LHCN-M2 (cell line): Measurements from ENCODE around the gene RAB30. TPM values are rescaled to one million over a fixed set of nuclear protein-coding genes. Genes with fewer than 3 reads are reported as not detected.
"Not testable (repeated sequence)": the region's sequence is repeated elsewhere in the genome, so short reads cannot be mapped to it uniquely, and the experiment has no call there.

Source experiments
- DNase-seq: peaks from one replicate; pipeline ENCODE4 v3.0.0-alpha.2; 2012; ENCODE audit warnings: low read depth
- total RNA-seq: library from RNA; depleted of rRNA; stranded (reverse); fragments of >200 nt; gene quantifications from 2 replicates; pipeline ENCODE4 v1.2.3, GENCODE V29; 2014

RAB30 gene
- total RNA-seq, 1 experiment from 2014 or later: 10.4 TPM

GRCh38 chr11:83011333-83012167 is 60.1 kb downstream of the RAB30 start:
- DNase-seq: peak; percentile 19

GRCh38 chr11:83009999-83010398 is 61.7 kb downstream of the RAB30 start:
- no peak for DNase-seq

DNA sequence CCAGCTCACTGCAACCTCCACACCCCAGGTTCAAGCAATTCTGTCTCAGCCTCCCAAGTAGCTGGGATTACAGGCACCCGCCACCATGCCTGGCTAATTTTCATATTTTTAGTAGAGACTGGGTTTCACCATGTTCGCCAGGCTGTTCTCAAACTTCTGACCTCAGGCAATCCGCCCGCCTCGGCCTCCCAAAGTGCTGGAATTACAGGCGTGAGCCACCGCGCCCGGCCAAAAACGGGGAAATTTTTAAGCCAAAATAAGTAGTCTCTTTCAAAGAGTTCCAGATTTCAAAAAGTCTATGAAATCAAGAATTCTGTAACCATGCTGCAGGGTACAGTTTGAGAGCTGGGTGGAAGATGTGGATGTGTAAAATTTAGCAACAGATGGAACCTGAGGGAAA is 62.6 kb downstream of the RAB30 start:
- not testable (repeated sequence) for DNase-seq

- peak; percentile 47 for DNase-seq
These were observed 63.1 kb downstream of the RAB30 start for GRCh38 chr11:83008581-83008923.

DNA sequence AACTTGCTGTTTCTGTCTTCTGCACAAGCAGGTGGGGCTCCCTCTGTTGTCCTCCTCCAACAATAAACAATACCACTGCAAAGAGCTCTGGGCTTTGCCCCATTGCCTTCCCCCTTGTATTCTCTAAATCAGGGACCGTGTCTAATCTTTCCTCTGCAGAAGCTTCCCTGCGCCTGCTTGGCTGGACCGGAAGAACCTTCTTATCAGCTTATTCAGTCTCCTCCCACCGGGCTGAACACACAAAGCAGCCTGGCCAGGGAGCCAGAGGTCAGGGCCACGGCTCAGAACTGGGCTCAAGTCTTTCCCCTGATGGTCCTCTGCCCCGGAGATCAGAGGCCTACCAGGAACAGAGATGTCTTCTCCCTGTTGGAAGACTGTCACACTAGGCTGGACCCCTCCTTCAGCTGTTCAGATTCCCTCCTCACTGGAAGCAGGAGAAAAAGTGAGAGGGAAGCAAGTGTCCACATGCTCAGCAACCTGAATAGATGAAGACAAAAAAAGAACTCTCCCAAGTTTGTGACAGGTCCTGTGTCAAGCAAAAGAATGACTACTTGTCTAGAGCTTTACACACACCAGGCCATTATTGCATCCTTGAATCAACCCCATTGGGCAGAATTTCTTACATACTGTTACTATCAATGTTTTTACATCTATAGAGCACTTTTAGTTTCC is 63.7 kb downstream of the RAB30 start:
- no peak for DNase-seq

DNA sequence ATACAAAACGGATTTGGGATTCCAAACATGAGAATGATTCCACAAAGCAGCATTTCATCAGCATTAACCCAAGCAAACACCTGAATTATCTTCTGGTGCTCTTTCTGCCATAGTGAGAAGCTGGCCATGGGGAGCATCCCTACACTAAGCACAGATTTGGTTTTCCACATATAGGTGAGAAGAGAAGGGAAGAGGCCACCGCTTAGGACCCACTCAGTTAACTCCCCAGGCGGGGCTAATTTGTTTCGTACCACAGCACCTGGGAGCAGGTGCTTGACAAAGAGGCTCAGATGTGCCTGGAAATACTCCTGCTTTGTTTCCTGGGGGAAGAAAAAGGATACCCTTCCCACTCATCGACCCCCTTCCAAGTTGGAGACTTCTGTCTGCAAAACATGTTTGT is 64.2 kb downstream of the RAB30 start:
- no peak for DNase-seq

- DNase-seq: no peak
These were observed 64.8 kb downstream of the RAB30 start for GRCh38 chr11:83006877-83007330.

DNA sequence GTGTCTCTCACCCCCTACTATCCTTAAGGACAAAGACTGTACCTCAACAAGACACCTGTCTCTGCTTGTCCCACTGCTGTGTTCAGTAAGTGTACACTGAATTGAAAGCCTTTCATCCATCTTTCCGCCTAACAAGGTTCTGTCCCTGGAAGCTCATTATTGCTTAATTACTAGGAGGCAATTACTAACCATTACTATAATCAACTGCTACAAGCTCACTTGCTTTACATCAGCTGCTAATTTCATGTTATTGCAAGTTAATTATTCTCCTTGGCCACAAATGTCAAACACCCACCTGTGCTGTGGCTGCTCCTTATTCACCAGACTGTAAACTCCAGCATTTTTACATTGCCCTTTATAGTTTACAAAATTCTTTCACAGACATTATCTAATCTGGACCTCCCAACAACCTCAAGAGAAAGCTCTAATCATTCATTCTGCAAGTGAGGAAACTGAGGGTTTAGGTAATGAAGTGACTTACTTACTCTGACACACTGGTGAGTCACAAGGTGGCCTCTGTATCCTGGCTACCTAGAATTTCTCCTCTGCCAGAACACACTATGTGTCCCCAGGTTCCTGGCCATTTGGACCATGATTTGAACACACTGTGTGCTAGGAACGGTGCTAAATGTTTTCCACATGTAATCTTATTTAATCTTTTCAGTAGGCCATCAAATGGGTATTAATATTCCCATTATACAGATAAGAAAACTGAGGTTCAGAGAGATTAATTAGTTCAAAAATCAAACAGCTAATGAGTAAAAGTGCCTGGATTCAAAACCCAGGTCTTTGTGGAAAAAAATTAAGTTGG is 66.7 kb downstream of the RAB30 start:
- DNase-seq: no peak

DNA sequence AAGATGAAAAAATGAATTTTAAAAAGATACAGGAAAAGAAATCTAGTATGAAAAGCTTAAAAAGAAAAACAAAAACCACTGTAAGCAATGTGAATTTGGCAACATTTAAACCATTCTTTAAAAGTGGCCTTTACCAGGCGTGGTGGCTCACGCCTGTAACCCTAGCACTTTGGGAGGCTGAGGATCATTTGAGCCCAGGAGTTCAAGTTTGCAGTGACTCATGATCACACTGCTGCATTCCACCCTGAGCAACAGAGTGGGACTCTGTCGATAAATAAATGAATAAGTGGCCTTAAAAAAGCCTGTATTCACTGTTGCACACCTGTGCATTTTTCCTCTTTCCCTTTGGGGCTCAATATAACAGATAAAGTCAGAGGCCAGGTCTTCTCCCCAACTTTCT is 69.2 kb downstream of the RAB30 start:
- no peak for DNase-seq

GRCh38 chr11:83002053-83002452 is 69.6 kb downstream of the RAB30 start:
- DNase-seq: no peak

DNA sequence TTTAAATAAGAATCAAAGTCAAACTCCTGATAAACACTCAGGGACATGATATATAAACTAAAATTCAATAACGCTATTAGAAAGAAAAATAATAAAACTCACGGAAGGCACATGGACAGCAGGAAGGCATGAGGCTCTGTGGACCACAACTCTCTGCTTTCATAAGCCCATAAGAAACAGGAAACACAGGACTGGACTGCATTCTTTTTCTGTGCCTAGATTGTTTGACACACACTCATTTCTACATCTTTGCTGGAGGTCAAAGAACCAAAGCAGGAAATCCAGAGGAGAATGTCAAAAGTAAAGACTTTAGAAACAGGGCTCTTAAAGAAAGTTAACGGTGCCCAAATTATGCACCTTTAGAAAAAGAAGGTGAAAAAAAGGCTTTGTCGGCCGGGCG is 71.3 kb downstream of the RAB30 start:
- DNase-seq: no peak

DNA sequence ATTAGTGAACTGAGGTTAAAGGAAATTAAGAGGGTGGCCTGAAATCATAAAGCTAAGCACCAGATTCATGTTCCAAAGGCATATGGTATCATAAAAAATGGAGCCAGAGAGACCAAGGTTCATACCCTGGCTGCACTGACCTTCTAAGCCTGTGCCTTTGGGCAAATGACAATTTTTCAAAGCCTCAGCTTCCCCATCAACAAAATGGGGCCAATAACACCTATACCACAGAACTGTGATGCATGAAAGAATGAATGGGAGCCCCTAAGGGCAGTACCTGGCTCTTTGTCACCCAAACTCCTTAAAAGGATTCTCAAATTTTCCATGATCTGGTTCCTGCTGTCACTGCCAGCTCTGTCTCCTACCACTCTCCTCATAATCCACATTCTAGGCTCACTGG is 72.5 kb downstream of the RAB30 start:
- DNase-seq: no peak

GRCh38 chr11:82998697-82999096 is 73.0 kb downstream of the RAB30 start:
- no peak for DNase-seq

- DNase-seq: peak; percentile 52
These were observed 74.6 kb downstream of the RAB30 start for GRCh38 chr11:82996966-82997606.

- DNase-seq: peak; percentile 69
These were observed 75.8 kb downstream of the RAB30 start for GRCh38 chr11:82995754-82996398.

- no peak for DNase-seq
These were observed 76.5 kb downstream of the RAB30 start for GRCh38 chr11:82995235-82995634.

DNA sequence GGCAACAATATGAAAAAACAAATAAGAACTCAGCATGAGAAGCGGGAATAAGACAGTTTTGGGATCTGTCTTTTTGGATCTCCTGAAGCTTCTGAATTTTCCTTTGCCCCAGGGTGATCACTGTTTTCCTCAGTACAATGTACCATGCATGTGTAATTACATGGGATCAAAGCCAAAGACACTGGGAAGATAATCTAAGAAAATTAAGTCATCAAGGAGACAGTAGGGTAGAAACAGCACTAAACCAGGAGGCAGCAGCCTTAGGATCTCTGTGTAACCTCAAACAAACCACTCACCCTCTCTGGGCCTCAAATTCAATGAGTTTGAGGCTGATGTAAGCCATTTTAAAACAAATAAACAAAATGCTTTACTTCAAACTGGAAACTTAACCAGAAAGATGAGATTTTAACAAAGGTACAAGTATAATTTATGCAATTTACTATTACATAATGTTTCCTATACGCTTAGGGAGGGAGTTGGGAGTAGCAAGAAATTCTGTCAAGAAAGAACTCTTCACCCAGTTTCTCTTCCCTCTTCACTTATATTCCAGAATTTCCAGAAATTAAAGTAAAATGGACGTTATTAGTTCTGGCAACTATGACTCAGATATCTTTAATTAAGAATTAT is 77.0 kb downstream of the RAB30 start:
- no peak for DNase-seq

- no peak for DNase-seq
These were observed 79.5 kb downstream of the RAB30 start for GRCh38 chr11:82992223-82992622.

DNA sequence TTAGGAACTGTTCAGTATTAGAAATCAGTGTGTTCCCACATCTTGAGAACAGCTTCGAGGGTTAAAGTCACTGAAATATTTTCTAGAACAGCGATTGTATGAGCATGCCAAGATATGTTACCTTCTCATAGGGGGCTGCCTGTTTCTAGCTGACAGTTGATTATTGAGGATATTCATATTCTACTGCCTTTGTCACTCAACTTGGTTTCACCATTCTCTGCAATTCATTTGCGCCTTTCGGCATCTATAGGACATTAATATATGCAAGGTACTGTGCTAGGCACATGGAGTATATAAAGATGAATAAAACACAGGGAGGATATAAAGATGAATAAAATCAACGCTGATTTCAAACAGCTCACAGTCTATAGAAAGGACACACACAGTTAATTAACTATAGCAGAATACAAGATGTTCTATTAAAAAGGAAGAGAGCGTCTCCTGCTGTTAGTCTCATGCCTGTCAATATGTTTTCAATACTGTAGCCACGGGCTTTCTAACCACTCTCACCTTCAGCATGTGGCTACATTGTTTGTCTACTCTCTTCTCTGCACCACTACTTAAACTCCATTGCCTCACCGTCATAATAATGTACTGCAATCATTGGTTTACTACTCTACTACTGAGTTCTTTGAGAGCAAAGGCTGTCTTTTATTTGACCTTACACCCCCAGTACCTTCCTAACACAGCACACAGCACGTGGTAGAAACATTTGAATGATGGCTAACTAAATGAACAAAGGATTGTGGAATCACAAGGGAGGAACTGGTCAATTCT is 81.9 kb downstream of the RAB30 start:
- no peak for DNase-seq
